OCI-LY3 (cell line): ENCODE results near the gene CFAP58.

Experiments used
- EZH2phosphoT487 ChIP-seq: fragments of 200-600 bp; shearing (Covaris generic); IDR thresholded peaks from 2 replicates; pipeline ENCODE4 v1.6.1; 2018; ENCODE audit warnings: antibody characterized with exemption, mixed run types, low read depth
- TF ChIP-seq, protein P1 (sequence below): fragments of 200-600, 300-600 bp; sonication (generic); IDR thresholded peaks from 2 replicates; pipeline ENCODE4 v1.5.1; 2014; ENCODE audit warnings: antibody characterized with exemption, low read length, low read depth

DNA sequence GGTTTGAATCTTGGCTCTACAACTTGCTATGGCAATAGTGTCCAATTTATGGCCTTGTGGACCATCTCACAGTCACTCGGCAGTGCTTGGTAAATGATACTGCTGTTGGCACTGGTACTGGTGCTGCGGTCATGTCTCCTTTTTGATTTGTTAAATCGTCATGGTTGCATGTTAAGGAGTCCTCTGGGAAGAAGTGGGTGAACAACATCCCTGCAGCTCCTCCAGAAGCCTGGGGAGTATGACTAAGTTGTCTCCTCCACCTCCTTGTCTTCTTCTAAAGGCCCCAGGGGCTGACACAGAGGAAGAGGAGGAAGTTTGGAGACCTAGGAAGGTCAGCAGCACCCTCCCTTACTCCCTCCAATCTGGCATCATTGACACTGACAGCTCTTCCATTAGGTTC is 23.9 kb upstream of the CFAP58 start:
- TF ChIP-seq, protein P1, sequence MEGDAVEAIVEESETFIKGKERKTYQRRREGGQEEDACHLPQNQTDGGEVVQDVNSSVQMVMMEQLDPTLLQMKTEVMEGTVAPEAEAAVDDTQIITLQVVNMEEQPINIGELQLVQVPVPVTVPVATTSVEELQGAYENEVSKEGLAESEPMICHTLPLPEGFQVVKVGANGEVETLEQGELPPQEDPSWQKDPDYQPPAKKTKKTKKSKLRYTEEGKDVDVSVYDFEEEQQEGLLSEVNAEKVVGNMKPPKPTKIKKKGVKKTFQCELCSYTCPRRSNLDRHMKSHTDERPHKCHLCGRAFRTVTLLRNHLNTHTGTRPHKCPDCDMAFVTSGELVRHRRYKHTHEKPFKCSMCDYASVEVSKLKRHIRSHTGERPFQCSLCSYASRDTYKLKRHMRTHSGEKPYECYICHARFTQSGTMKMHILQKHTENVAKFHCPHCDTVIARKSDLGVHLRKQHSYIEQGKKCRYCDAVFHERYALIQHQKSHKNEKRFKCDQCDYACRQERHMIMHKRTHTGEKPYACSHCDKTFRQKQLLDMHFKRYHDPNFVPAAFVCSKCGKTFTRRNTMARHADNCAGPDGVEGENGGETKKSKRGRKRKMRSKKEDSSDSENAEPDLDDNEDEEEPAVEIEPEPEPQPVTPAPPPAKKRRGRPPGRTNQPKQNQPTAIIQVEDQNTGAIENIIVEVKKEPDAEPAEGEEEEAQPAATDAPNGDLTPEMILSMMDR, result no peak
- TF ChIP-seq EZH2phosphoT487, result no peak
